GM10266 (cell line): Measurements from ENCODE around the gene SNTA1.

Source experiments
- DNase-seq: peaks from one replicate; pipeline ENCODE4 v3.0.0; 2012; ENCODE audit errors: extremely low spot score
- CTCF ChIP-seq: IDR thresholded peaks from 2 replicates; pipeline ENCODE4 v1.5.1; 2012; ENCODE audit warnings: mild to moderate bottlenecking, low read depth; ENCODE audit not compliant: control insufficient read depth, insufficient read depth; ENCODE audit errors: missing control alignments

Gene SNTA1

GRCh38 chr20:33408716-33409654, 34.6 kb downstream of the SNTA1 start:
- DNase-seq: no peak
- TF ChIP-seq CTCF: no peak

- TF ChIP-seq CTCF: no peak
- no peak for DNase-seq
Measured at GRCh38 chr20:33408313-33408712, 35.2 kb downstream of the SNTA1 start.

DNA sequence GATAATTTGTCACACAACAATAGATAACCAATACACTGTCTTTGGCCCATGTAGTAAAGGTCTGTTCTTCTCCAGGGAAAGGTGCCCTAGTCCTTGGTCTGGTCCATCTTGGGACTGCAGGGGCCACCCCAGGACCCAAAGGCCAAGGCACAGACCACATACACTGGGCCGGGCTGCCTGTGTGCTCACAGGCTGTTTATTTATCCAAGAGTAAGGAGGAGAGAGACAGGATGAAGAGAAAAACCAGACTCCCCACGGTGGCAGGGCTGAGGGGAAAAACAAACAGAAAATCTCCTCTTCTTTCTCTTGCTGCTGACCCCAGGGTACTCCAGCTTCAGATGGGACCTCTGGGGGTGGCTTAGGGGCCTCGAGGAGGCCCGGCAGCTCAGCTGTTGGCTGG, 35.8 kb downstream of the SNTA1 start:
- DNase-seq: no peak
- TF ChIP-seq CTCF: no peak

- TF ChIP-seq CTCF: no peak
- DNase-seq: no peak
Measured at GRCh38 chr20:33407251-33407650, 36.3 kb downstream of the SNTA1 start.

- DNase-seq: no peak
- no peak for TF ChIP-seq CTCF
Measured at GRCh38 chr20:33404281-33404680, 39.3 kb downstream of the SNTA1 start.

DNA sequence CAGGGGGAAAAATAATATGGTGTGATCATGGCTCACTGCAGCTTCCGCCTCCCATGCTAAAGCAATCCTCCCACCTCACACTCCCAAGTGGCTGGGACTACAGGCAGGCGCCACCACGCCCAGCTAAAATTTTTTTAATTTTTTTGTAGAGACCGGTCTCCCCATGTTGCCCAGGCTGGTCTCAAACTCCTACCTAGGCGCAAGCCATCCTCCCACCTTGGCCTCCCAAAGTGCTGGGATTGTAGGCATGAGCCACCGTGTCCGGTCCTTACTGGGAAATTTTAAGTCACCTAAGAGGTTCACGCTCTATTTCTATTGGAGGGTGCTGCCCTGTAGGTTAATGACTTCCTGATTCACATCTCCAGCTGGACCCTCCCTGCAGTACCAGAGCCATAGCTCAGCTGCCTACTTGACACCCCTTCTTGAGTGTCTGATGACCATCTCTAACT, 41.6 kb downstream of the SNTA1 start:
- no peak for TF ChIP-seq CTCF
- DNase-seq: no peak
